Colonic mucosa (tissue), 4 donors: Measurements from ENCODE around the gene SF3B5. TPM values are rescaled to one million over a fixed set of nuclear protein-coding genes. Genes with fewer than 3 reads are reported as not detected.

Experiments
- DNase-seq: peaks from one replicate; pipeline ENCODE4 v3.0.0-alpha.2; 2020
- H3K27ac ChIP-seq: fragments of 200-600 bp; one replicate; pipeline ENCODE4 v1.8.0; 2021
- H3K27me3 ChIP-seq: fragments of 200-600 bp; one replicate; pipeline ENCODE4 v1.8.0; 2021
- H3K36me3 ChIP-seq: fragments of 200-600 bp; one replicate; pipeline ENCODE4 v1.8.0; 2021
- H3K4me1 ChIP-seq: fragments of 200-600 bp; one replicate; pipeline ENCODE4 v1.8.0; 2021; ENCODE audit warnings: mild to moderate bottlenecking
- H3K4me3 ChIP-seq: fragments of 200-600 bp; one replicate; pipeline ENCODE4 v1.8.0; 2021
- H3K9ac ChIP-seq, 2 donors: one replicate each; pipeline ENCODE4 v1.7.0; 2013; ENCODE audit warnings: control low read depth in 2 of 2, low read depth in 2 of 2, low read length in 2 of 2
- H3K9me3 ChIP-seq: fragments of 200-600 bp; one replicate; pipeline ENCODE4 v1.8.0; 2021
- intact Hi-C: fragments of 100-400 bp; cut with DNase I; formaldehyde crosslinking; loops from one replicate; pipeline ENCODE4 v1.14.1; 2022
- total RNA-seq, 2 donors: library from RNA; stranded (reverse); fragmentation: NEBNext Ultra II Directional in 1 of 2; extraction: Animal tissue kit (Norgen Biotek cat#: 25700) in 1 of 2; gene quantifications; one replicate each; pipeline ENCODE4 v1.2.1, GENCODE V29; 2021
- TF ChIP-seq, protein P1 (sequence below): fragments of 200-600 bp; IDR thresholded peaks from one replicate; pipeline ENCODE4 v1.8.0; 2022; ENCODE audit warnings: antibody characterized with exemption, mild to moderate bottlenecking
- donor health status: healthy.
- donor health status: DM: no; HTN: no; CAD: no.
- donor health status: DM: no; HTN: no; CAD: no.

The SF3B5 gene
- total RNA-seq, 2 donors from 2014 or later: 149 to 285 TPM

DNA sequence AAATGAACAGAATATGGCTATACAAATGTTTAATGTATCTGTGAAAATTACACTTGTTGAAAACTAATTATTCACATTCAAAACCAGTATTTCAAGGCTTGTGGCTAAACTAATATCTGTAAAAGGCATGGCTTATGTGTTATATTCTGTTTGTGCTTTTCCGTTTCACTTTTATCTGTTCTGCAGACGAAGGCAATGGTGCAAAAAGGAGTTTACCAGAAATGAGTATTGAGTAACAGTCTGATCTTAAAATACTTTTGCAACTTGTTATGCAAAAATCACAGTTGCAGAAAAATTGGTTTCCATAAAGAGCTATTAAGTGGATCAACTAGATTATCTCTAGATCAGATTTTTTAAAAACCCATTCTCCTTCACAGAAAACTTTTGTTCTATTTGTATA lies 45.5 kb upstream of the SF3B5 start:
- TF ChIP-seq, protein P1, sequence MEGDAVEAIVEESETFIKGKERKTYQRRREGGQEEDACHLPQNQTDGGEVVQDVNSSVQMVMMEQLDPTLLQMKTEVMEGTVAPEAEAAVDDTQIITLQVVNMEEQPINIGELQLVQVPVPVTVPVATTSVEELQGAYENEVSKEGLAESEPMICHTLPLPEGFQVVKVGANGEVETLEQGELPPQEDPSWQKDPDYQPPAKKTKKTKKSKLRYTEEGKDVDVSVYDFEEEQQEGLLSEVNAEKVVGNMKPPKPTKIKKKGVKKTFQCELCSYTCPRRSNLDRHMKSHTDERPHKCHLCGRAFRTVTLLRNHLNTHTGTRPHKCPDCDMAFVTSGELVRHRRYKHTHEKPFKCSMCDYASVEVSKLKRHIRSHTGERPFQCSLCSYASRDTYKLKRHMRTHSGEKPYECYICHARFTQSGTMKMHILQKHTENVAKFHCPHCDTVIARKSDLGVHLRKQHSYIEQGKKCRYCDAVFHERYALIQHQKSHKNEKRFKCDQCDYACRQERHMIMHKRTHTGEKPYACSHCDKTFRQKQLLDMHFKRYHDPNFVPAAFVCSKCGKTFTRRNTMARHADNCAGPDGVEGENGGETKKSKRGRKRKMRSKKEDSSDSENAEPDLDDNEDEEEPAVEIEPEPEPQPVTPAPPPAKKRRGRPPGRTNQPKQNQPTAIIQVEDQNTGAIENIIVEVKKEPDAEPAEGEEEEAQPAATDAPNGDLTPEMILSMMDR: no peak
- no peaks in the 10 kb centered on the region for H3K27me3 ChIP-seq
- no peaks in the 10 kb centered on the region for H3K9me3 ChIP-seq
- no peak overlapping the region for H3K9ac ChIP-seq
- H3K4me3 ChIP-seq: no peak overlapping the region
- intact Hi-C loops: no loop called here
- no peaks in the 10 kb centered on the region for H3K36me3 ChIP-seq
- no peaks in the 10 kb centered on the region for H3K4me1 ChIP-seq
- H3K27ac ChIP-seq: no peak overlapping the region
- no peak for DNase-seq

GRCh38 chr6:144139817-144140216 lies 44.4 kb upstream of the SF3B5 start:
- Histone ChIP-seq H3K4me3 (no peak overlapping the region), H3K27ac (no peak overlapping the region), H3K9ac (no peak overlapping the region), H3K4me1 (no peaks in the 10 kb centered on the region), H3K27me3 (no peaks in the 10 kb centered on the region), H3K9me3 (no peaks in the 10 kb centered on the region), H3K36me3 (no peaks in the 10 kb centered on the region)
- DNase-seq: no peak
- intact Hi-C loops: no loop called here
- TF ChIP-seq, protein P1: no peak

GRCh38 chr6:144138542-144138941 lies 43.2 kb upstream of the SF3B5 start:
- H3K9me3 ChIP-seq: no peaks in the 10 kb centered on the region
- no peaks in the 10 kb centered on the region for H3K27me3 ChIP-seq
- H3K36me3 ChIP-seq: no peaks in the 10 kb centered on the region
- TF ChIP-seq, protein P1: no peak
- intact Hi-C loops: no loop called here
- H3K27ac ChIP-seq: no peak overlapping the region
- no peak overlapping the region for H3K4me3 ChIP-seq
- no peaks in the 10 kb centered on the region for H3K4me1 ChIP-seq
- no peak for DNase-seq
- no peak overlapping the region for H3K9ac ChIP-seq

DNA sequence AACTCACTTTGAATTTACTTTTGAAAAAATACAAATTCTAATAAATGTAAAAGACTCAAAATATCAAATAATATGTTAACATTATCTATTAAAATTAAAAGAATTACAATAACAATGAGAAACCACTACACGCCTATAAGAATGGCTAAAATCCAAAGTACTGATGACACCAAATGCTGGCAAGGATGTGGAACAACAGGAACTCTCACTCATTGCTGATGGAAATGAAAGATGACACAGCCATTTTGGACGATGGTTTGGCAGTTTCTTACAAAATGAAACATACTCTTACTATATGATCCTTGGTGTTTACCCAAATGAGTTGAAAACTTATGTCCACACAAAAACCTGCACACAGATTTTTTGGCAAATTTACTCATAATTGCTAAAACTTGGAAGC lies 39.4 kb upstream of the SF3B5 start:
- Histone ChIP-seq H3K4me3 (no peak overlapping the region), H3K36me3 (no peaks in the 10 kb centered on the region), H3K27ac (no peak overlapping the region), H3K9ac (no peak overlapping the region), H3K4me1 (no peaks in the 10 kb centered on the region), H3K27me3 (no peaks in the 10 kb centered on the region), H3K9me3 (no peaks in the 10 kb centered on the region)
- TF ChIP-seq, protein P1: no peak
- no peak for DNase-seq
- intact Hi-C loops: no loop called here

DNA sequence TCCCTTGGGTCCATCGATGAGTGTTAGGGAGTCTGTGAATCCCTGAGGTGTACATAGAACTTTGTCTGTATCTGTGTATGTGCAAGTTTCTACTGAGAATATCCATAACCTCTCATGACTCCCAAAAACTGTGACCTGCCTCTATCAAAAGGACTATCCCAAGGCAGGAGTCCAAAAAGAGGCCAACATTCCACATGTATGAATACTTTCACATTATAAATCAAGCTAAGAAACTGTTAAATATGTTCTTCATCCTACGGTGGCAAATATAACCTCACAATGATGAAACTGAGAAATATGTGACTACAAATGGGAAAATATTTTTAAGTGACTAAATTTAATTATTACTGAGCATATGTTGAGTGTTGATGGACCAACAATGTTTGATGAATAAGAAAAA lies 38.8 kb upstream of the SF3B5 start:
- Histone ChIP-seq H3K9ac (no peak overlapping the region), H3K4me3 (no peak overlapping the region), H3K36me3 (no peaks in the 10 kb centered on the region), H3K27me3 (no peaks in the 10 kb centered on the region), H3K27ac (no peak overlapping the region), H3K4me1 (no peaks in the 10 kb centered on the region), H3K9me3 (no peaks in the 10 kb centered on the region)
- no peak for DNase-seq
- intact Hi-C loops: no loop called here
- TF ChIP-seq, protein P1: no peak
